ENCODE data around the gene SGPP2.

Gene SGPP2

GRCh38 chr2:222514901-222515300, 90.6 kb downstream of the SGPP2 start:
- Histone ChIP-seq H3K4me2 (ENCODE audit: insufficient read depth, low read length) (no peak overlapping the region), H3K4me1 (ENCODE audit: insufficient read depth, low read length) (no peaks in the 10 kb centered on the region), H3K79me2 (ENCODE audit: insufficient read depth, low read length) (no peaks in the 10 kb centered on the region), H3K36me3 (ENCODE audit: insufficient read depth, low read length) (no peaks in the 10 kb centered on the region), H4K20me1 (ENCODE audit: insufficient read depth, low read length) (no peaks in the 10 kb centered on the region), H3K27me3 (ENCODE audit: insufficient read depth, low read length, poor library complexity) (no peaks in the 10 kb centered on the region), H3K4me3 (ENCODE audit: low read depth in 1 of 2, low read length in 2 of 2) (no peak overlapping the region), H3K27ac (ENCODE audit: low read length) (no peak overlapping the region), H3K9me3 (ENCODE audit: insufficient read depth, low read length, severe bottlenecking) (no peaks in the 10 kb centered on the region), H3K9ac (ENCODE audit: low read depth, low read length) (no peak overlapping the region), H2AFZ (ENCODE audit: low read depth, low read length) (no peak overlapping the region)
- TF ChIP-seq CTCF (IDR thresholded peaks at IDR 0.05; ENCODE audit: borderline replicate concordance, extremely low read depth, low read length, poor library complexity, severe bottlenecking) (no peak), EZH2 (IDR thresholded peaks at IDR 0.05; ENCODE audit: borderline replicate concordance, low read depth, low read length, severe bottlenecking) (no peak)
- ATAC-seq (ENCODE audit: insufficient read depth, low read depth) (no peak), DNase-seq (no peak)

GRCh38 chr2:222518570-222519381, 94.4 kb downstream of the SGPP2 start:
- Histone ChIP-seq H3K4me3 (ENCODE audit: low read depth in 1 of 2, low read length in 2 of 2) (no peak overlapping the region), H3K4me2 (ENCODE audit: insufficient read depth, low read length) (no peak overlapping the region), H4K20me1 (ENCODE audit: insufficient read depth, low read length) (no peaks in the 10 kb centered on the region), H3K9ac (ENCODE audit: low read depth, low read length) (no peak overlapping the region), H3K79me2 (ENCODE audit: insufficient read depth, low read length) (no peaks in the 10 kb centered on the region), H3K9me3 (ENCODE audit: insufficient read depth, low read length, severe bottlenecking) (no peaks in the 10 kb centered on the region), H3K4me1 (ENCODE audit: insufficient read depth, low read length) (no peaks in the 10 kb centered on the region), H2AFZ (ENCODE audit: low read depth, low read length) (no peak overlapping the region), H3K27me3 (ENCODE audit: insufficient read depth, low read length, poor library complexity) (no peaks in the 10 kb centered on the region), H3K36me3 (ENCODE audit: insufficient read depth, low read length) (no peaks in the 10 kb centered on the region), H3K27ac (ENCODE audit: low read length) (no peak overlapping the region)
- TF ChIP-seq CTCF (IDR thresholded peaks at IDR 0.05; ENCODE audit: borderline replicate concordance, extremely low read depth, low read length, poor library complexity, severe bottlenecking) = no peak
- no peak for TF ChIP-seq EZH2 (IDR thresholded peaks at IDR 0.05; ENCODE audit: borderline replicate concordance, low read depth, low read length, severe bottlenecking)
- no peak for ATAC-seq (ENCODE audit: insufficient read depth, low read depth)
- DNase-seq = no peak

- DNase-seq (no peak), ATAC-seq (ENCODE audit: insufficient read depth, low read depth) (no peak)
- H3K4me3 ChIP-seq (ENCODE audit: low read depth in 1 of 2, low read length in 2 of 2) = no peak overlapping the region
- no peaks in the 10 kb centered on the region for H3K27me3 ChIP-seq (ENCODE audit: insufficient read depth, low read length, poor library complexity)
- no peak overlapping the region for H3K4me2 ChIP-seq (ENCODE audit: insufficient read depth, low read length)
- H3K27ac ChIP-seq (ENCODE audit: low read length) = no peak overlapping the region
- no peaks in the 10 kb centered on the region for H3K9me3 ChIP-seq (ENCODE audit: insufficient read depth, low read length, severe bottlenecking)
- H3K79me2 ChIP-seq (ENCODE audit: insufficient read depth, low read length) = no peaks in the 10 kb centered on the region
- H2AFZ ChIP-seq (ENCODE audit: low read depth, low read length) = no peak overlapping the region
- no peaks in the 10 kb centered on the region for H4K20me1 ChIP-seq (ENCODE audit: insufficient read depth, low read length)
- no peak for TF ChIP-seq EZH2 (IDR thresholded peaks at IDR 0.05; ENCODE audit: borderline replicate concordance, low read depth, low read length, severe bottlenecking)
- no peak for TF ChIP-seq CTCF (IDR thresholded peaks at IDR 0.05; ENCODE audit: borderline replicate concordance, extremely low read depth, low read length, poor library complexity, severe bottlenecking)
- H3K4me1 ChIP-seq (ENCODE audit: insufficient read depth, low read length) = no peaks in the 10 kb centered on the region
- no peak overlapping the region for H3K9ac ChIP-seq (ENCODE audit: low read depth, low read length)
- H3K36me3 ChIP-seq (ENCODE audit: insufficient read depth, low read length) = no peaks in the 10 kb centered on the region
These were observed 96.8 kb downstream of the SGPP2 start for GRCh38 chr2:222521099-222521498.
